GM23338 (cell line): Measurements from ENCODE around the gene CD74.

Experiments
- CREB1 ChIP-seq: fragments of 250-450 bp; sonication (Bioruptor Pico); IDR thresholded peaks from 2 replicates; pipeline ENCODE4 v1.5.0; 2020; ENCODE audit warnings: low read depth, mild to moderate bottlenecking, moderate library complexity
- EZH2 ChIP-seq: fragments of 200-600 bp; sonication (generic); IDR thresholded peaks from one replicate; pipeline ENCODE4 v1.8.0; 2017; ENCODE audit warnings: antibody characterized with exemption, mild to moderate bottlenecking, low read depth; ENCODE audit not compliant: unreplicated experiment
- EZH2phosphoT487 ChIP-seq: fragments of 200-600 bp; sonication (generic); IDR thresholded peaks from one replicate; pipeline ENCODE4 v1.8.1; 2018; ENCODE audit warnings: antibody characterized with exemption; ENCODE audit not compliant: unreplicated experiment
- JUNB ChIP-seq: IDR thresholded peaks from one replicate; pipeline ENCODE4 v1.6.1; 2016; ENCODE audit warnings: antibody characterized with exemption; ENCODE audit not compliant: unreplicated experiment
- NANOG ChIP-seq: IDR thresholded peaks from 2 replicates; pipeline ENCODE4 v1.6.1; 2016; ENCODE audit warnings: antibody characterized with exemption, borderline replicate concordance
- POLR2AphosphoS5 ChIP-seq: IDR thresholded peaks from 2 replicates; pipeline ENCODE4 v1.6.1; 2016; ENCODE audit warnings: antibody characterized with exemption, low read depth
- STAT1 ChIP-seq: IDR thresholded peaks from one replicate; pipeline ENCODE4 v1.6.1; 2016; ENCODE audit warnings: antibody characterized with exemption; ENCODE audit not compliant: unreplicated experiment
- ZNF114 ChIP-seq: fragments of 250-450 bp; sonication (Bioruptor Pico); IDR thresholded peaks from 2 replicates; pipeline ENCODE4 v1.5.0; 2020; ENCODE audit warnings: mild to moderate bottlenecking, moderate library complexity
- ZNF331 ChIP-seq: fragments of 250-450 bp; sonication (Bioruptor Pico); IDR thresholded peaks from 2 replicates; pipeline ENCODE4 v1.5.0; 2020; ENCODE audit warnings: low read depth, mild to moderate bottlenecking, moderate library complexity
- TF ChIP-seq, protein P1 (sequence below), 2 experiments: fragments of 200-600 bp in 1 of 2; sonication (generic) in 1 of 2; conservative IDR thresholded peaks; 2 replicates each; pipeline versions ENCODE4 v1.5.1 to v1.6.1; 2016 to 2017; ENCODE audit warnings: antibody characterized with exemption in 2 of 2, low read depth in 2 of 2, mild to moderate bottlenecking in 2 of 2, moderate library complexity in 1 of 2
- TF ChIP-seq, protein P2 (sequence below): IDR thresholded peaks from one replicate; pipeline ENCODE4 v1.6.1; 2018; ENCODE audit warnings: antibody characterized with exemption; ENCODE audit not compliant: unreplicated experiment
- TF ChIP-seq, protein P3 (sequence below): IDR thresholded peaks from 2 replicates; pipeline ENCODE4 v1.6.1; 2016; ENCODE audit warnings: antibody characterized with exemption

DNA sequence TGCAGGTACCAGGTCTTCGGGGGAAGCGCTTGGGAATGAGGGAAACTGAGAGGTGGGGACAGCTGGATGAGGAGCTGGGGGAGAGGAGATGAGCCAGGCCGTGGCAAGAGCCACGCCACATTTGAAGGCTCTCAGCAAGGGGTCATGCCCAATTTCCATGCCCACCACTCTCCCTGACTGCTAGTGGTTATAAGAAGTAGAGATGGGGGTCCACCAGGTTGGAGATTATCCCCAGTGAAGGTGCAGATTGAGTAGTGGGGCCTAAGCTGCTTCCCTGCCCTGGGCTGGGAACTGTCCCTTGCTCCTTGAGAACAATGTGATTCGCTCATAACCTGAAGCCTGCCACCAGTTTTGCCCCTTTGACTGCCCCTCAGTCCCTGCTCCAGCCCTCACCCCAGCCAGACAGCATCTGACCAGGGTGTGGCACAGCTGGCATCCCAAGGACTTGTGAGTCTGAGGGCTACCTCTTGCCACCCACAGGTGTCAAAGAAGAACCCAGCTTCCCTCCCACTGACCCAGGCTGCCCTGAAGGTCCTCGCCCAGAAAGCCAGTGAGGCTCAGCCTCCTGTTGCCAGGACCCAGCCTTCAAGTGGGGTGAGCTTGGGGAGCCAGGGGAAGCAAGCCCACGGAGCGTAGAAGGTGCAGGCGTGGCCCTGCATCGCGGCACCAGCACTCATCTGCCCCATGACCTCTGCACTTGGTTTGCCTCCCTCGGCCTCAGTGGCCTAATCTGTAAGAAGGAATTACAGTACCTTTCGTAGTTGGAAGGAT lies 21.5 kb downstream of the CD74 start:
- TF ChIP-seq, protein P1, sequence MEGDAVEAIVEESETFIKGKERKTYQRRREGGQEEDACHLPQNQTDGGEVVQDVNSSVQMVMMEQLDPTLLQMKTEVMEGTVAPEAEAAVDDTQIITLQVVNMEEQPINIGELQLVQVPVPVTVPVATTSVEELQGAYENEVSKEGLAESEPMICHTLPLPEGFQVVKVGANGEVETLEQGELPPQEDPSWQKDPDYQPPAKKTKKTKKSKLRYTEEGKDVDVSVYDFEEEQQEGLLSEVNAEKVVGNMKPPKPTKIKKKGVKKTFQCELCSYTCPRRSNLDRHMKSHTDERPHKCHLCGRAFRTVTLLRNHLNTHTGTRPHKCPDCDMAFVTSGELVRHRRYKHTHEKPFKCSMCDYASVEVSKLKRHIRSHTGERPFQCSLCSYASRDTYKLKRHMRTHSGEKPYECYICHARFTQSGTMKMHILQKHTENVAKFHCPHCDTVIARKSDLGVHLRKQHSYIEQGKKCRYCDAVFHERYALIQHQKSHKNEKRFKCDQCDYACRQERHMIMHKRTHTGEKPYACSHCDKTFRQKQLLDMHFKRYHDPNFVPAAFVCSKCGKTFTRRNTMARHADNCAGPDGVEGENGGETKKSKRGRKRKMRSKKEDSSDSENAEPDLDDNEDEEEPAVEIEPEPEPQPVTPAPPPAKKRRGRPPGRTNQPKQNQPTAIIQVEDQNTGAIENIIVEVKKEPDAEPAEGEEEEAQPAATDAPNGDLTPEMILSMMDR (conservative IDR thresholded peaks at IDR 0.05; ENCODE audit: low read depth in 2 of 2), result no peak
- no peak for TF ChIP-seq EZH2
- no peak for TF ChIP-seq CREB1
- no peak for TF ChIP-seq POLR2AphosphoS5
- TF ChIP-seq NANOG, result no peak
- TF ChIP-seq JUNB, result no peak
- TF ChIP-seq, protein P2, sequence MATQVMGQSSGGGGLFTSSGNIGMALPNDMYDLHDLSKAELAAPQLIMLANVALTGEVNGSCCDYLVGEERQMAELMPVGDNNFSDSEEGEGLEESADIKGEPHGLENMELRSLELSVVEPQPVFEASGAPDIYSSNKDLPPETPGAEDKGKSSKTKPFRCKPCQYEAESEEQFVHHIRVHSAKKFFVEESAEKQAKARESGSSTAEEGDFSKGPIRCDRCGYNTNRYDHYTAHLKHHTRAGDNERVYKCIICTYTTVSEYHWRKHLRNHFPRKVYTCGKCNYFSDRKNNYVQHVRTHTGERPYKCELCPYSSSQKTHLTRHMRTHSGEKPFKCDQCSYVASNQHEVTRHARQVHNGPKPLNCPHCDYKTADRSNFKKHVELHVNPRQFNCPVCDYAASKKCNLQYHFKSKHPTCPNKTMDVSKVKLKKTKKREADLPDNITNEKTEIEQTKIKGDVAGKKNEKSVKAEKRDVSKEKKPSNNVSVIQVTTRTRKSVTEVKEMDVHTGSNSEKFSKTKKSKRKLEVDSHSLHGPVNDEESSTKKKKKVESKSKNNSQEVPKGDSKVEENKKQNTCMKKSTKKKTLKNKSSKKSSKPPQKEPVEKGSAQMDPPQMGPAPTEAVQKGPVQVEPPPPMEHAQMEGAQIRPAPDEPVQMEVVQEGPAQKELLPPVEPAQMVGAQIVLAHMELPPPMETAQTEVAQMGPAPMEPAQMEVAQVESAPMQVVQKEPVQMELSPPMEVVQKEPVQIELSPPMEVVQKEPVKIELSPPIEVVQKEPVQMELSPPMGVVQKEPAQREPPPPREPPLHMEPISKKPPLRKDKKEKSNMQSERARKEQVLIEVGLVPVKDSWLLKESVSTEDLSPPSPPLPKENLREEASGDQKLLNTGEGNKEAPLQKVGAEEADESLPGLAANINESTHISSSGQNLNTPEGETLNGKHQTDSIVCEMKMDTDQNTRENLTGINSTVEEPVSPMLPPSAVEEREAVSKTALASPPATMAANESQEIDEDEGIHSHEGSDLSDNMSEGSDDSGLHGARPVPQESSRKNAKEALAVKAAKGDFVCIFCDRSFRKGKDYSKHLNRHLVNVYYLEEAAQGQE, result no peak
- no peak for TF ChIP-seq EZH2phosphoT487
- no peak for TF ChIP-seq ZNF331
- TF ChIP-seq STAT1, result no peak
- TF ChIP-seq, protein P3, sequence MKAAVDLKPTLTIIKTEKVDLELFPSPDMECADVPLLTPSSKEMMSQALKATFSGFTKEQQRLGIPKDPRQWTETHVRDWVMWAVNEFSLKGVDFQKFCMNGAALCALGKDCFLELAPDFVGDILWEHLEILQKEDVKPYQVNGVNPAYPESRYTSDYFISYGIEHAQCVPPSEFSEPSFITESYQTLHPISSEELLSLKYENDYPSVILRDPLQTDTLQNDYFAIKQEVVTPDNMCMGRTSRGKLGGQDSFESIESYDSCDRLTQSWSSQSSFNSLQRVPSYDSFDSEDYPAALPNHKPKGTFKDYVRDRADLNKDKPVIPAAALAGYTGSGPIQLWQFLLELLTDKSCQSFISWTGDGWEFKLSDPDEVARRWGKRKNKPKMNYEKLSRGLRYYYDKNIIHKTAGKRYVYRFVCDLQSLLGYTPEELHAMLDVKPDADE, result no peak
- no peak for TF ChIP-seq ZNF114 (CRISPR knock-in tag)
